Epithelial cell of esophagus (primary cell): ENCODE data around the gene ATP6V0C.

Source experiments
- DNase-seq: peaks from one replicate; pipeline ENCODE4 v3.0.0; 2010; ENCODE audit warnings: low read depth
- H3K4me3 ChIP-seq: 2 replicates; pipeline ENCODE4 v1.5.1; 2011; ENCODE audit warnings: mild to moderate bottlenecking, low read length, control low read depth
- TF ChIP-seq, protein P1 (sequence below): IDR thresholded peaks from 2 replicates; pipeline ENCODE4 v1.5.1; 2011; ENCODE audit warnings: low read depth, mild to moderate bottlenecking, low read length, control low read depth, inconsistent platforms; ENCODE audit not compliant: insufficient read depth; ENCODE audit errors: missing control alignments

ATP6V0C gene

DNA sequence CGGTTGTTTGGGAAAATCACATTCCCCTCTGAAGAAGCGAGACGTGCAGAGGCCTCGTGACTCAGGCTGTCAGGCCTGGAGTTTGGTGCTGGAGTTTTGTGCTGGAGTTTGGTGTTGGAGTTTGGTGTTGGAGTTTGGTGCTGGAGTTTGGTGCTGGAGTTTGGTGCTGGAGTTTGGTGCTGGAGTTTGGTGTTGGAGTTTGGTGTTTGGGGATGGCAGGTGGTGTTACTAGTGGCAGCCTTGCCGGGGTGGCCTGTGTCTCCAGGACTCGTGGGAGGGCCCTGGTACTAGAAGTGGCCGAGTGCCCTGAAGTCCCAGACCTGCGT, 26.3 kb upstream of the ATP6V0C start:
- H3K4me3 ChIP-seq = no peak overlapping the region
- TF ChIP-seq, protein P1, sequence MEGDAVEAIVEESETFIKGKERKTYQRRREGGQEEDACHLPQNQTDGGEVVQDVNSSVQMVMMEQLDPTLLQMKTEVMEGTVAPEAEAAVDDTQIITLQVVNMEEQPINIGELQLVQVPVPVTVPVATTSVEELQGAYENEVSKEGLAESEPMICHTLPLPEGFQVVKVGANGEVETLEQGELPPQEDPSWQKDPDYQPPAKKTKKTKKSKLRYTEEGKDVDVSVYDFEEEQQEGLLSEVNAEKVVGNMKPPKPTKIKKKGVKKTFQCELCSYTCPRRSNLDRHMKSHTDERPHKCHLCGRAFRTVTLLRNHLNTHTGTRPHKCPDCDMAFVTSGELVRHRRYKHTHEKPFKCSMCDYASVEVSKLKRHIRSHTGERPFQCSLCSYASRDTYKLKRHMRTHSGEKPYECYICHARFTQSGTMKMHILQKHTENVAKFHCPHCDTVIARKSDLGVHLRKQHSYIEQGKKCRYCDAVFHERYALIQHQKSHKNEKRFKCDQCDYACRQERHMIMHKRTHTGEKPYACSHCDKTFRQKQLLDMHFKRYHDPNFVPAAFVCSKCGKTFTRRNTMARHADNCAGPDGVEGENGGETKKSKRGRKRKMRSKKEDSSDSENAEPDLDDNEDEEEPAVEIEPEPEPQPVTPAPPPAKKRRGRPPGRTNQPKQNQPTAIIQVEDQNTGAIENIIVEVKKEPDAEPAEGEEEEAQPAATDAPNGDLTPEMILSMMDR = no peak
- DNase-seq = no peak

DNA sequence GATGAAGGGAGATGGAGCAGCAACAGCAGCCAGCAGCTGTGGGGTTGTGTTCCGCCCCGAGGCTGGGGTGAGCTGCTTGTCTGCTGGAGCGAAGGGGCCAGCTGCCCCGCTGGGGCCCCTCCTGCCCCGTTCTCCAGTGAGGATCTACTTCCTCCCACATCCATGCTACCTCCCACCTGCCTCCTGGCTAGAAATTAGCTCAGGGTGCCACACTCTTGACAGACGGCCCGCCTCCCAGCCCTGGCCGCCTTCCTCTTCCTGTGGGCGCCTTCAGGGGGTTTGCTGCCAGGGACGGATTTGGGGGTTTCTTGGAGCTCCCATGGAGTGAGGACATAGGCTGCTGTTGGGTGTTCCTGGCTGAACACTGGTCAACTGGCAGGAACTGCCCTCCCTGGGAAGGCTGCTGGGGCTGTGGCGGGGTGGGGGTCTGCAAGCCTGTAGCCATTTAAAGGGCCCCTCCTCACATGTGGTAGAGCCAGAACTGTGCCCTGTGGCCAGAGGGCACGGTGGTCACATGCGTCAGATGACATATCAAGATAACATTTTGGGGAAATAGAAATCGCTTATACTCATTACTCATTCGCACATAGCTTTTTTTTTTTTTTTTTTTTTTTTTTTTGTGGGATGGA, 25.7 kb upstream of the ATP6V0C start:
- DNase-seq = no peak
- H3K4me3 ChIP-seq = no peak overlapping the region
- TF ChIP-seq, protein P1 = no peak

DNA sequence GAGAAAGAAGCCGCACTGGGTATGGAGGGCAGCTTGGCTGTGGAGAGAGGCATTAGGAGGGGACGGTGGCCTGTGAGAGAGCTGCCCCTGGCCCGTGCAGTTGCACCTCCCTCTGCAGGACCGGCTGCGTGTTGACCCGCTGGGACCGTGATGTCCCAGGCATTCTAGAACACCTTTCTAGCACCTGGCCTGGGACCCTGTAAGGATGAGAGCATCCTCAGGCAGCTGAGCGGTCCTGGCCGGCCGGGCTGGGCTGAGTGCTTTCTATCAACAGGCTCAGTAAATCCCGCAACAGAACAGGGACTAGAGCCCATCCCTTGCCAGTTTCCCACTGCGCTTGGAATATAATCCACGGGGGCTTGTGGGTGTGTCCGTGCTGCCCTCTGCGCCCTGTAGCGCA, 24.2 kb upstream of the ATP6V0C start:
- TF ChIP-seq, protein P1 = no peak
- DNase-seq = no peak
- H3K4me3 ChIP-seq = no peak overlapping the region

DNA sequence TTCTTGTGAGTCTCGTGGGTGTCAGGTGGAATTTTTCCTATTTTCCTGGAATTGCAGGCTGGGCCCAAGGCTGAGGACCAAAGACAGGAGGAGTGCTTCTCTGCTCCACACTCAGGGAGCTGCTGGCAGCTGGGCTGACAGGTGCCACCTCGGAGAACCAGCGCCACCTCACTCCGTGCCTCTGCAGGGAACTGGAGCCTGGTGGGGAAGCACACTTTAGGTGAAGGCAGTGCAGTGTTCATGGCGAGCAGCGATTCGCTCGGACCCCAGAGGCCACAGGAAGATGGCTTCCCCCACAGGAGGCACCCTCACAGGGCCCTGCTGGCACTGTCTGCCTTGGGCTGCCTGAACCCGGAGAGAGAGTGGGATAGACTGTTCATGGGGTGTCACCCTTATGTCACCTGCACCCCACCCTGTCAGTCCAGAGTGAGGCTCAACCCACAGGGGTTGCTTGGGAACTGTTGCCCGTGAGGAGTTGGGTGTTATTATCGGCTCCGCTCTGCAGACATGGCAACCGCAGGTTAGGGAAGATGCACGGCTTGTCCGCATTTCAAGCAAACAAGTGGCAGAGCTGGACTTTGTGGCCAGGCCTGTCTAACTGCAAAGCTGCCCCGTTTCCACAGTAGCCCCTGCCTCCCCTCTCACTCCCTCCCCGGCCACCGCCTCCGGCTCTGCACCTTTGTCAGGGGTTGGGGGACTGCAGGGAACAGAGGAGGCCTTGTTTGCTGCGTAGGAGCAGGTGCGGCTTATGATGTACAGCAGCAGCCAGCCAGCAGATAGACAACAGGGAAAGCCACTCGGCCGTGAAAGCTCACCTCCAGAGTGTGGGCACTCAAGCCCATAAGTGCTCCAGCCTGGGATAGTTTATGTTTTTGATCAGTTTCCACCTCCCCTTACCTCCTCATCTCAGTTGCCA, 23.3 kb upstream of the ATP6V0C start:
- no peak for DNase-seq
- TF ChIP-seq, protein P1 = no peak
- H3K4me3 ChIP-seq = no peak overlapping the region

DNA sequence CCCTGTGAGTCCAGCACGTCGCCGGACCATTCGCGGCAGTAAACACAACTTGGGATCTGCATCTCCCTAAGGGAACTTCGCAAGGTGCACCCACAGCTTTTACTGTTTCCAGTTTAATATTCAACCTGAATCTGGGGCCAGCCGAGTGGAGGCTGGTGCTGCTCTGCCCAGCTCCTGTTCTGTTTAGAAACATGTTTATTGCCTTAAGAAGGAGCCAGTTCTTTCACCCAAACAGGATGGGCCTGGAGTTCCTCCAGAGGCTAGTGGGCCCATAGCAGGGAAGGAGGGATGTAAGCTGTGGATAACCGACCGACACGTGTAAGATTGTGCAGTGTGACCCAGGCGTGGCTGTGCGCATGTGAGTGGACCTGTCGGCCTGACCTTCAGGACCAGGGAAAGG, 21.5 kb upstream of the ATP6V0C start:
- H3K4me3 ChIP-seq = no peak overlapping the region
- DNase-seq = no peak
- TF ChIP-seq, protein P1 = no peak

DNA sequence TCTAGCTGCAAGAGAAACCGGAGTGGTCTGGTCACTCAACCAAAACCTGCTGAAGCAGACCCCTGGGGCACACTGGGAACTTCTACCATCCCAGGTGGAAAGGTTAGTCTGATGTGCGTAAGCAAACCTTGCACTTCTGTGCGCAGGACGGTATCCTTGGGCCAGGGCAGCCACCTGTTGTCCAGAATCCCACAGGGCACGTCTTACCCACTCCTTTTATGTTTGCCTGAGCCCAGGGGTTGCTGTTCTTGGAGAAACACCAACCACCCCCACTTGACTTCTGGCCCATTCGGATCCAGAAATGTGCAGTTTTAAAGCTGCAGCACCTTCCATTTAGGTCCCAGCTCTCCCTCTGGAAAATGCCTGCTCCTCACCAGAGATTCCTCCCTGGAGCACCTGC, 20.1 kb upstream of the ATP6V0C start:
- H3K4me3 ChIP-seq = no peak overlapping the region
- TF ChIP-seq, protein P1 = no peak
- no peak for DNase-seq
